CD4-positive, alpha-beta T cell treated with Interleukin-2 at 100 ng/mL for 4 hours (primary cell): ENCODE results near the gene OXCT2.
"Not testable (repeated sequence)": the region's sequence is repeated elsewhere in the genome, so short reads cannot be mapped to it uniquely, and the experiment has no call there.

Experiments
- DNase-seq: peaks from one replicate; pipeline ENCODE4 v3.0.0-alpha.2; 2020; ENCODE audit warnings: low spot score

The OXCT2 gene

DNA sequence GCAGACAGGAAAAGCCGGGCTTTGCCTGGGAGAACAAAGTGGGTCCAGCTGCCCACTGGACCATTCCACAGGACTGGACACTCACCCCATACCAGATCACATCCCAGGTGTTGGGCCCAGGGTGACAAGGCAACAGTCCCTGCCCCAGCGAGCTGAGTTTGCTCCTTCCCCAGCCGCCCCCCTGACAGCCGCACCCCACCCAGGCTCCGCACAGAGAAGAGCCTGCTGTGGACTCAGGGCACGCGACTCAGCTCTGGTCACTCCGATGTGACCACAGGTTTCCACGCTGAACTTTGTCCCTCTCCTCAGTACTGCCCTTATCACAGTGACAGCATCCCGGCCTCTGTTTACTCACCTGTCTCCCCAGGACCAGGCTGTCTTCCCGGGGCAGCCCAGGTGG is 16.3 kb upstream of the OXCT2 start:
- DNase-seq = no peak

DNA sequence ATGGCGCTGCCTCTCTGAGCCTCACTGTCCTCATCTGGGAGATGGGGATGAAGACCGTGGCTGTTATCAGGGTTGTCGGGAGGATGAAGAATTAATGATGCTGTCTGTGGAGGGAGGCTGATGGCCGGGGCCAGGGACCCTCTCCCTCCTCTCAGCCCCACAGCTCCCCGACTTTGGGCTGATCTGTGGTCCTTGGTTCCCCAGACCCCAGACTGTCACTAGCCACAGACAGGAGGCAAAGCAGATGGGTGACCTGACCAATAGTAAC is 15.9 kb upstream of the OXCT2 start:
- not testable (repeated sequence) for DNase-seq

DNA sequence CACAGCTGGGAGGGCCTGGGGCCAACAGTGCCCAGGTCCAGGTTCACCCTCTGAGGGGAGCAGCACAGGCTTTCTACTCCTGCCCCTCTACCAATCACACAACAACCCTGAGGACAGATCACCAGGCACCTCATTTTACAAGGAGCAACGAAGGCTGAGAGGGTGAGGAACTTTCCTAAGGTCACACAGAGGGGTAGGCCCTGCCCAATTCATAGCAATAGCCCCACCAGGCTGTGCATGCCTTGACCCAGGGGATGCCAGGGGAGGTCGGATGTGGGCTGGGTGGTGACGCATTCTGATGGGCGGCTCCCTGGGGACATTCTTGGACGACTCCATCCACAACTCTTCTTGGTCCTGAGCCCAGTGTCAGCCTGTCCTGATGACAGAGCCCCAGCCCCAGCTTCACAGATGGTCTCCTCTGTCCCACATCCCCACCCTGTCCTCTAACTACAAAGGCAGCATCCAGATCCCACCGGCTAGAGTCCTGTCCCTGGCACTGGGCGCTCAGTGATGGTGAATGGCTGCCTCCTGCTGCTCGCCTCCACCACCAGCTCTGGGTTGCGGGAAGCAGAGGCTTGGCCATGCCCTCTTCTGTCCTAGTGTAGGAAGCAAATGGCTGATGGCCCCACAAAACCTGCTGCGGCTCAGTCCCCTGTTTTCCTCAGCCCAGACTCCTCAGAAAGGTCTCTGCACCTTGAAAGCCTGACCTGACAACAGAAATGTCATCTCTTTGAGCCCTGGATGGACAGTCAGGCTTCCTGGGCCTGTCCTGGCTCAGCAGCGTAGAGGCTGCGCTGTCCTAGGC is 15.4 kb upstream of the OXCT2 start:
- DNase-seq = not testable (repeated sequence)

DNA sequence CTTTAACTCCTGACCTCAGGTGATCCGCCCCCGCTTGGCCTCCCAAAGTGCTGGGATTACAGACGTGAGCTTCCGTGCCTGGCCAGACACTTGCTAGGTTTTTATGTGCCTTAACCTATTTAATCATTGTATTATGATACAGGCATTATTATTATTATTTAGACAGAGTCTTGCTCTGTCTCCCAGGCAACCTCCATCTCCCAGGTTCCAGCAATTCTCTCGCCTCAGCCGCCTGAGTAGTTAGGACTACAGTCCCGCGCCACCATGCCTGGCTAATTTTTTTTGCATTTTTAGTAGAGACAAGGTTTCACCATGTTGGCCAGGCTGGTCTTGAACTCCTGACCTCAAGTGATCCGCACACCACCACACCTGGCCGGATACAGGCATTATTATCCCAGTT is 11.5 kb upstream of the OXCT2 start:
- DNase-seq = not testable (repeated sequence)

DNA sequence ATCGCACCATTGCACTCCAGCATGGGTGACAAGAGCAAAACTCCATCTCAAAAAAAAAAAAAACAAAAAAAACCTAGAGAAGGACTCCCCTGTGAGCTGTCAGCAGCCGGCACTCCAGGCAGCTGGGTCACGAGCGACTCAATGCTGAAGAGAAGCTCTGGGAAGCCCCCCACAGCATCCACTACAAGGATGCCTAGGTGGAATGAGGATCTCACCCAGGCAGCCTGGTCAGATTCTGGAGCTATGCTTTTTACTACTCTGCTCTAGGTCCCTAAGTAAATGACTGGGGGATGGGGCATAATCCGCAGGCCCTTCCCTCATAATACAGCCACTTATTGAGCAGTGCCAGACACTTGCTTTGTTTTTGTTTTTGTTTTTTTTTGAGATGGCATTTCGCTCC is 11.0 kb upstream of the OXCT2 start:
- no peak for DNase-seq

DNA sequence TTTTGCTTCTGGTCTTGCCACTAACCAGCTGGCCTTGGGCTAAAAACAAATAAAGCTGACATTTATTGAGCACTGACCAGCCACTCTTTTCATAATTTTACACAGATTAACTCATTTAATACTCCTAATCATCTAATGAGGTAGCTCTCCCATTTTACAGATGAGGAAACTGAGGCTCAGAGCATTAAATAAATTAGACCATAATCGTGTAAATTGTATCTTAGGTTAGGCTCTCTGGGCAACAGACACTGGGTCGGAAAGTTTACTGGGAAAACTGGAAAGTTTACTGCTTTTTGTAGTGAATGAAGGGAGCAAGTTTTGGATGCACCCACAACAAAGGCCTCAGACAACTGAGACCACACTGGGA is 10.2 kb upstream of the OXCT2 start:
- DNase-seq = no peak

DNA sequence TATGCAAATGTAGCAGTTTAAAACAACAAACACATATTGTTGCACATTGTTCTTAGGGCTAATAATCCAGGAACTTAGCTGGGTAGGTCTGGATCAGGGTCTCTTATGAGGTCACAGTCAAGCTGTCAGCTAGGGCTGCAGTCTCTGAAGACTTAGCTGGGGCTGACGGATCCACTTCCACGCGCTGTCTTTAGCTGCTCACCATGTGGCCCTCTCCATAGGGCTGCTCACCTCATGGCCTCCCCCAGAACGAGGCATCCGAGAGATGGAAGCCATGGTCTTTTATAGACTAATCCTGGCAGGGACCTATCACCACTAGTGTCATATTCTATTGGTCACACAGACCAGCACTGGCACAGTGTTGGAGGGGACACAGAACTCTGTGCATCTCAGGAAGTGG is 8.7 kb upstream of the OXCT2 start:
- DNase-seq = no peak

DNA sequence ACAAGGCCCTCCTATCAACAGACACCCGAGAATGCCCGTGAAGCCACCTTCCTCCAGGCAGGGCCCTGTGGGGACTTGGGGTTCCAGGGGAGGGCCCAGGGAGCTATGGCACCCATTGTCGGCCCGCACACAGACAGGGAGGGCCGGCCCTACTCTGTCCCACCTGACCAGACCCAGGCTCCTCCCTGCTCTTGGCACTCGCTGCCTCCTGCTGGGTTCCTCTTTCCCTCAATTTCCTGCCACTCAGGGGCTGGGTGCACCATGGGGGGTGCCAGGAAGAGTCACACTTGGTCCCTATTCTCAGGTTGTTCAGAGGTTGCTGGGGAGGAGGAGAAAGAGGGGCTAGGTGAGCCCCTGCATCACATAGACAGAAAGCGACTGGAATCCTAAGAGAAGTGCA is 8.0 kb upstream of the OXCT2 start:
- no peak for DNase-seq

DNA sequence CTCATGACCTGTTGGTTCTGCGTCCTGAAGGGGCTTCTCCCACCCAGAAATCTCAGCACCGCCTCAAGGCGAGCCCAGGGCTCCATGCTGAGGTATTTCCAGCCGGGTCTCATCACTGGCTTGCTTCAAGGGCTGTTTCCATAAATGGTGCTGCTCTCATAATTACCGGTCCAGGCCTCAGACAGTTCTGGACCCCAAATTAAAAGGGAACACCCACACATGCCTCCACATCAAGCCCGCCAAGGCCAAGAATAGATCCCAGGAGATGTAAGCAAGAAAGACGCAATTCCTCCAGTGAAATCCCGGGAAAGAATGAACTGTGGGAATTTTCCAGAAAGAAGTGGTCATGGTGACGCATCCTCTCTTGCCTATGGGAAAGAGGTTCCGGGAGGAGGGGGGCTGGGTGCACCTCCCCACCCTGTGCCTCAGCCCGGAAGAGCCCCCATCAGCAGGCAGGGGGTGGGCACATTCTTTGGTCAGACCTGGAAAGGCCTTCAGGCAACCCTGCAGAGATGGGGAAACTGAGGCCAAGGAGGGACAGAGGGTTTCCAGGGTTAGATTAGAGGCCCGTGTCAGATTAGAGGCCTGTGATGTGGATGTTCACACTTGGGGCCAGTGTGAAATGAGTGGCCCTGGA is 7.4 kb upstream of the OXCT2 start:
- not testable (repeated sequence) for DNase-seq

DNA sequence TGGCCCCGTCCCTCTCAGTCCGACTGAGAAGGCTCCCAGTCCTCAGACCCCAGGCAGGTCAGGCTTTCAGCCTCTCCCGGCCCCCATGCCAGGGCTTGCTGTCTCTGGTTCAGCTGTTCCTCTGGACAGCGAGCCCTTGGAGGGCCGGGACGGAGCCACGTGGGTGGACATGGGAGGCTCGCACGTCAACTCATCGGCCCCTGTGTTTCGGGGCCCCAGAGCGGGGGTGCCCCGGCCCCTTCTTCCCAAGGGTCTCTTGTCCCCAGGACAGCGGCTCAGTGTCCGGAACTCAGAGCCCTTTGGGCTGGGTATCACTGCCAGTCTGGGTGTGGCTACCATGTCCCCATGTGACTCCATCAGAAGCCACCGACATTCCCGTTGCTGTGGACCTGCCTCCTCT is 6.7 kb upstream of the OXCT2 start:
- not testable (repeated sequence) for DNase-seq

DNA sequence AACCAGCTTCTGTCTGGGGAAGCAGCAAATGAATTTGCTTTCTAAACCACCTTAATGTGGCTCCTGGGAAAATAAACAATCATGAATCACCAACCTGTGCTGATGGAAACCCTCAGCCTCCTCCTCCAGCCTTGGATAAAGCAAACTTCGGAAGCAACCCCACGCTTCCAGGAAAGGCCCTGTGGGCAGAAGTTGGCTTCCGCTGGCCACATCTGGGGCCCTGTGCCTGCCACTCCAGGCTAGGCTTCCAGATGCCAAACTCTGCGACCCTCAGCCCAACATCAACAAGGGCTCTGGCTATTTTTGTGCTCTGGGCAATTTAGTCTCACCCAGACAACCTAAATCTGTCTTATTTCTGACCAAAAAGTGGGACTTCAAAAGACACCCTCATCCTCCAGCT is 6.2 kb upstream of the OXCT2 start:
- DNase-seq = no peak

DNA sequence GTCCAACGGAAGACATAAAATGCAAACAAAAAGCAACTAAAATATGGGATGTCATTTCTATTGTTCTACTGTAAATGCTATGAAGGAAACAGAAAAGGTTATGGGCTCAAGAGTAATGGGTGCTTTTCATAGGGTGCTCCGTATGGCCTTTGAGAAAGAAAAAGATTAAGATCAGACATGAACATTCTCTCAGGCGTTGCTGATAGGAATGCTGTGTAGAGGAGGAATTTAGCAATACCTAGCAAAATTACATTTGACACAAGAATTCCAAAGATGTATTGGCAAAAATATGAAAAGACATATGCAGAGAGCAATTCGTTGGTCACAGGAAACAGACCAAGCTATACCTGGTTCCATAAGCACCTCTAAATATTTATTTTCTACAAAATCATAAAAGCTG is 5.7 kb upstream of the OXCT2 start:
- DNase-seq = no peak

DNA sequence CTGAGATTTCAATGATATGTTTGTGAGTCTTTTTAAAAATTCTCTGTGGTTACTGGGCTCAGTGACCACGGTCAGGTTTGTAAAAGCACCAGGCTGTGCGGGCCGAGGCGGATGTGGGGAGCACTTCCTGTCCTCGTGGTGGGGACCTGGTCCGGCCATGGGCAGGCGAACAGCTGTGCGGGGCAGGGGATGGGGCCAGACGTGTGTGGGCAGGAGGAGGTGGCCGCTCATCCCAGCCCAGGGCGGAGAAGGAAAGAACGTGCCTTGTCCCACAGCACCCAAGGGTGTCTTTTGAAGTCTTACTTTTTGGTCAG is 5.2 kb upstream of the OXCT2 start:
- DNase-seq = no peak

DNA sequence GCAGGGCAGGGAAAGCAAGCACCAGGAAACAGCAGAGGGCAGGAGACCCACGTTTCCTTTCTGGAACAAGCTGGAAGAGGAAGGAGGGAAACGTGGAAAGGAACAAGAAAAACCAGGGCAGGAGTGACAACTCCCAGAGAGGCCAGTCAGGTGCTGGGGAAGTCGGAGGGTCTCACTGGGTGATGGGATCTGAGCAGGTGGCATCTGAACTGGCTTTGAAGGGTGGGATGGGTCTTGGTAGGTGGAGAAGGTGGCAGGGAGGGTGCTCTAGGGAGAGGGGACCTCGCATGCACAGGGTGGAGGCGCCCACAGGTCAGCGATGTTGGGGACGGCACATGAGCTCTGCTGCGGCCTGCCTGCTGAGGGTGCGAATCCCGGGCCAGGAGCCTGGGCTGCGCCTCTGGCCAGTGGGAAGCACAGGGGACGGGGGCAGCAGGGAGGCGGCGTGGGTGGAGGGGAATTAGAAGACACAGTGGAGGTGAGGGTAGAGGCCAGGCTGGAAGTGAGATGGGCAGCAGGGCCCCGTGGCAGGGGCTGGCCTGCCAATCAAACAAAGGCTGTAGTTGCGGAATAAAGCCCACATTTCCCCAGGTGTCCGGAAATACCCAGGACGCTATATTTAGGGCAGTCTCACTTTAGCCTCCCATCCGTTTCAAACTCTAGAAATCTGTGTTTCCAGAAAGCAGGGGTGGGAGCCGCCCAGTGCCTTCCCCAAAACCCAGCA is 4.7 kb upstream of the OXCT2 start:
- not testable (repeated sequence) for DNase-seq

DNA sequence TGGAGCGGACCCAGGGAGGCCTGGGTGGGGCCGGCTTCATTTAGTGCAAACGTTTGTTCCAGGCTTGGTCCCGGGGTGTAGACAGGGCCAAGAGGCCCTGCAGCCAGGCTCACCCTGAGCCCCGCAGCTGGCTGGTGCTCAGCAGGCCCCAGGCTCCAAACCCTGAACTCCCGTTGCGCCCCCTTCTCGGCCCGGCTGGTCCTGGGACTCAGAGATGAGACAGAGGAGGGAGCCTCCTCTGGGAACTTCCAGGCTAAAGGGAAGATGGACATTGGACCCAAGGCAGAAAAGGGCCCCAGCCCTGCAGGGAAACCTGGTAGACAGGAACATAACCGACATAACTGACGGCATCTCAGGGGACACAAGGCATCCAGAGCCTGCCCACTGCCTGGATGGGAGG is 4.0 kb upstream of the OXCT2 start:
- DNase-seq = not testable (repeated sequence)

DNA sequence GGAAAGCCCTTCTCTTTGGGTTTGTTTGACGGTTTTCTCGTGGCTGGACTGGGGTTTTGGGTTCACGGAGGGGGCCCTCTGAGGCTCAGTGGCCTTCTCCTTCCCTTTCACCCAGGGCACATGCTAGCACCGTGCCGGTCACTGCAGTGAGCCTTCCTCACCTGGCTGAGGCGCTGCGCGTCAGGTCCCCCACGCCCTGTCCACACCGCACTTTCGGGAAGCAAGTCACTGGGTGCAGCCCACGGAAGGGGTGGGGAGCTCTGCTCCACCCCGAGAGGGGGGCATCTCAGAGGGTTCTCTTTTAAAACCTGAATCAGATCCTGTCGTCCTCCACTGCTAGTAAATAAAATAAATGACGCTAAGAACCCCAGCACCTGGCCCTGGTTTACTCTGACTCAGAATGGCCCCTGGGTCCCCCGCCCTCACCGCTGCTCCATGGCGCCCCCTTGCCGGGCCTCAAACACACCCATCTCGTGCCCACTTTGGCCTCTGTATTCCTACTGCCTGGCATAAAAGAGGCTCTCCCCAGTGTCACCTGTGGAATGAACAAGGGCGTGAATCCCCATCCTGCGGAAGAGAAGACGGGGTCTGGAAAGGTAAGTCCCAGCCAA is 2.3 kb upstream of the OXCT2 start:
- not testable (repeated sequence) for DNase-seq

DNA sequence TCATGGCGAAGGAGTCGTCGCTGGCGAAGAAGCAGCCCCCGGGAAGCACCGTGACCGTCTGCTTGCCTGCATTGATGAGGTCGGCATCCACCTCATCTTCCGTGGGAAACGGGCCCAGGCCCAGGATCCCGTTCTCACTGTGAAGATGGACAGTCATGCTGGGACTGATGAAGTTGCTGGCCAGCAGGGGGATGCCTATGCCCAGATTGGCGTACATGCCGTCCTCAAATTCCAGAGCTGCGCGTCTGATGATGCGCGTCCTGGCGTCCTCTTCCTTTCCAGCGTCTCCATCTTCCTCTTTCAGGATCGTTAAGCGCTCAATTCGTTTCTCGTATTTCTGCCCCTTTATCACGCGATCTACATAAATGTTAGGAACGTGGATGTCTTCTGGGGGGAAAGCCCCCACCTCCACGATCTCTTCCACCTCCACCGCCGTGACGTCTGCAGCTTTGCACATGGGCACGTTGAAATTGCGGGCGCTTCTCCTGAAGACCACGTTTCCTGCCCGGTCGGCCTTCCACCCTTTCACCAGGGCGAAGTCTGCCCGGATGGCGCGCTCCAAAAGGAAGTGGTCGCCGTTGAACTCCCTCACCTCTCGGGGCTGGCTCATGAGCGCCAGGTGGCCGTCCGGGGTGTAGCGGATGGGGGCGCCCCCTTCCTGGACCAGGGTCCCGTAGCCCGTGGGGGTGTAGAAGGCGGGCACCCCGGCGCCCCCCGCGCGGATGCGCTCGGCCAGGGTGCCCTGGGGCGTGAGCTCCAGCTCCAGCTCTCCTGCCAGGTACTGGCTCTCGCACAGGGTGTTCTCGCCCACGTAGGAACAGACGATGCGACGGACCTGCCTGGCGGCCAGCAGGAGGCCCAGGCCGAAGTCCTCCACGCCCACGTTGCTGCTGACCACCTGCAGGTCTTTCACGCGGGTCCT is 787 bp downstream of the OXCT2 start:
- not testable (repeated sequence) for DNase-seq

DNA sequence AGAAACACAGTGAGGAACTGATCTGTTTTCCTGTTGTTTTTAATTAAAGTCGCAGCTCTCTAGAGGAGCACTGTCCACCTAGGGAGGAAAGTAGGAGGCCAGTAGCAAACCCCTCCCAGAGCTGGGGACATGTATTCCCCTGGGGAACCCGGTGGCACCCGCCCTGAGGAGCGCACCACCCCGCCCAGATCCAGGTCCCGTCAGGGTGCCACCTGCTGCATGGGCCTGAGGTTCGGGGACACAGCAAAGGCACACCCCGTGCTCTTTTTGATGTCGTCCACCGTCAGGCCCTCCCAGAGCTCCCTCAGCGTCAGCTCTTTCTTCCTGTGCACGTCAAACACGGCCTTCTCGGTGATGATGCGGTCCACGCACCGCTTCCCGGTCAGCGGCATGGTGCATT is 1.6 kb downstream of the OXCT2 start:
- not testable (repeated sequence) for DNase-seq

DNA sequence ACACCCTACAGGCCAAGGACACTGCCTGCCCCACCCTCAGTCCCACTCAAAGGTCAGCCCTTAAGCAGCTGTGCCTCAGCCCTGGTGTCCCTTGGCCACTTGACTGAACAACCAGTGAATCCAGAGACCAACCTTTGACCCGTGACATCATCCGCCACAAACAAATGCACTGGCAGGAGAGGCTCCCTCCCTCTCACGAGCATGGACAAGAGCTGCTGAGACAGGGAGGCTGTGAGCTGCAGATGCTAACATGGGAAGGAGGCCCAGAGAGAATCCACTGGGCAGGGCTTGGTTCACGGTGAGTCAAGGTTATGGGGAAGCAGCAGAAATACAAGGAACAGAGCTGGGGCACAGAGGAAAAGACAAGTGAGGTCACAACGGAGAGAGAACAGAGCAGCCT is 4.7 kb downstream of the OXCT2 start:
- not testable (repeated sequence) for DNase-seq

DNA sequence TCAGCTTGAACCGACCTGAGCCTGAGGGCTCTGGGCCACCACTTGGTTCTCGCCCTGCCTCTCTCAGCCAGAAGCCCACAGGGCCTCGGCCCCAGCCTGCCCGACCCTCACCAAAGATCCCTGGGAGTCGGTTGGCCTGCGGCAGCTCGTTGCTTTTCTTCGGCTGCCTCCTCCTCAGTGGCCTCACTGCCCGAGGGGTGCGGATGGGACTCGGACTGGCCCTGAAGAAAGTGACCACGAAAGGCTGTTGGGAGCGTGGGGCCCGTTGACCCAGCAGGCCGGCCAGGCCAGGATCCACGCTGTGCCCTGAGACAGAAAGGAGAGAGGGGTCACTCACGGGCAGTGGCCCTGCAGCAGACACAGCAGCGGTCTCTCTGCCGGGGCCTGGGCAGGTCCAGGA is 6.6 kb downstream of the OXCT2 start:
- not testable (repeated sequence) for DNase-seq

DNA sequence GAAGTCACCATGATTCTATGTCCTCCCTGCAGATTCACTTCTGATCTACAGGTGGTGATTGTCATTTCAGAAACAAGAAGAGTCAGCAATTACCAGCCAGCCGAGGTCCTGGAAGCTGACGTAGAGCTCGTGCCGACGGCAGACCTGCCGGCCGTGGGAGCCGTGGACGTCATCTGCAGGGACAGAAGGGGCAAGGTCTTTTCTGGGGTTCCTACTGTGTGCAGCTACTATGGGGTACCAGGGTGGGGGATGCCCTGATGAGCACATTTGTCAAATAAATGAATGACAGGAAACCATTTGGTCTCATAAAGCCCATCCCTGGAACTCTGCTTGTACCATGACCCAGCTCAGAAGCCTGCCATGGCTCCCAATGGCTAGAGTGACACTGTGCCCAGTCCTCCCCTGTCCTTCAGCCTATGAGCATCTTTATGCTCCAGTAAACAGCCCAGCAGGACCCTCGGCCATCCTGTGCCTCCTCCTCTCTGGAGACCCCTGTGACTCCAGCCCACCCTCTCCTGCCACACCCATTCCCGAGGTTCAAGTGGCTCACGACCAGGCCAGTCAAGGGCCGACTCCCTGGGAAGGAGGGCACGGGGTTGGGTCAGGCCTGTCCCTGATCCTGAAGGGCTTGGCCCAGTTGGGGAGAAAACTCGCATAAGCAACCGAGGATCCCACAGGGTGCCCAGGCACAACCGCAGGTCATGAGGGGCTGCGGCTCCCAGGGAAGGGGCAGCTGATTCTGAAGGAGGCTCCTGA is 7.4 kb downstream of the OXCT2 start:
- DNase-seq = not testable (repeated sequence)
